Nucleus accumbens (tissue), 56 donors: ENCODE results near the gene HYAL1.
"Not testable (repeated sequence)": the region's sequence is repeated elsewhere in the genome, so short reads cannot be mapped to it uniquely, and the experiment has no call there.

Source experiments
- DNase-seq, 56 donors: peaks; one replicate each; lab custom pipeline; 2025; lab: John Stamatoyannopoulos, UW

HYAL1 gene

GRCh38 chr3:50275996-50276761 lies 27.2 kb downstream of the HYAL1 start:
- DNase-seq: no peak

DNA sequence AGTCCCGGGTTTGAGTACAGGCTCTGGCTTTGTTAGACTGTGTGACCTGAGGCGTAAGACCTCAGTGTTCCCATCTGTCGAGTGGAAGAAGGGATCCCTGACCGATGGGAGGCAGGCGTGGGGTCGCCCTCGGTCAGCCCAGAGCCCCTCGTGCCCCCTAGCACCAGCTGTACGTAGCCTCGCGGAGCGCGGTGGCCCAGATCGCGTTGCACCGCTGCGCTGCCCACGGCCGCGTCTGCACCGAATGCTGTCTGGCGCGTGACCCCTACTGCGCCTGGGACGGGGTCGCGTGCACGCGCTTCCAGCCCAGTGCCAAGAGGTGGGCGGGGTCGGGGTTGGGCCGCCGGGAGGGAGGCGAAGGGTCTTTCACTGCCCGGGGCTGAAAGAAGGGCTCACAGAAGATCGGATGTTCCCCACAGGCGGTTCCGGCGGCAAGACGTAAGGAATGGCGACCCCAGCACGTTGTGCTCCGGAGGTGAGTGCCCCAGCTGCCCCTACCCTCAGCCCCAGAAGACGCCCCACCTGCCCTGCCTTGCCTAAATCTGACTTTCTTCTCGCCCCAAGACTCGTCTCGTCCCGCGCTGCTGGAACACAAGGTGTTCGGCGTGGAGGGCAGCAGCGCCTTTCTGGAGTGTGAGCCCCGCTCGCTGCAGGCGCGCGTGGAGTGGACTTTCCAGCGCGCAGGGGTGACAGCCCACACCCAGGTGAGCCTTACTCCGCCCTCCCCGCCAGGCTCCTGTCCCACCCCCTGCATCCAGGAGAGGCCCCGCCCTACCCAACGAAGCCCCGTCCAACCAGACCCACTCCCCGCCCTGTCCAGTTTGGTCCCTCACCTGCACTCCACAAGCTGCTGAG lies 28.0 kb downstream of the HYAL1 start:
- no peak for DNase-seq

DNA sequence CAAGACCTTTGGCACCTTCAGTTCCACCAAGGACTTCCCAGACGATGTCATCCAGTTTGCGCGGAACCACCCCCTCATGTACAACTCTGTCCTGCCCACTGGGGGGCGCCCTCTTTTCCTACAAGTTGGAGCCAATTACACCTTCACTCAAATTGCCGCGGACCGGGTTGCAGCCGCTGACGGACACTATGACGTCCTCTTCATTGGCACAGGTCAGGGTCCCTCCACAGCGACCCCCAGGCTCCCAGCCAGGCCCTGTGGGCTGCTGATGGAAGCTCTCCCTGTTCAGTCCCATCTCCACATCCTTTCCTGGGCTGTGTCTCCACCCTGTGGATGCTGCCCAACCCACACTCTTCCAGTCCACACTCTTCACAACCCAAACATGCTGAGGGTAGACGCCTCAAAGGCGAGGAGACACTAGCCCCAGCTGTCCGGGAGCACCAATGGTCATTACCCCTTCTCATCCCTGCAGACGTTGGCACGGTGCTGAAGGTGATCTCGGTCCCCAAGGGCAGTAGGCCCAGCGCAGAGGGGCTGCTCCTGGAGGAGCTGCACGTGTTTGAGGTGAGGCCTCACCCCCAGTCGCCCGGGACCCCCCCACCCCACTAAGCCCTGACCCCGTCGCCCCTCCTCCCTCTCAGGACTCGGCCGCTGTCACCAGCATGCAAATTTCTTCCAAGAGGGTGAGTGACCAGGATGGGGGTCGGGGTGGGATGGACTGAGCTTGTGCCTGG lies 28.8 kb downstream of the HYAL1 start:
- peak in 26 of 56 donors; percentile 10 to 66 (median 33) for DNase-seq

DNA sequence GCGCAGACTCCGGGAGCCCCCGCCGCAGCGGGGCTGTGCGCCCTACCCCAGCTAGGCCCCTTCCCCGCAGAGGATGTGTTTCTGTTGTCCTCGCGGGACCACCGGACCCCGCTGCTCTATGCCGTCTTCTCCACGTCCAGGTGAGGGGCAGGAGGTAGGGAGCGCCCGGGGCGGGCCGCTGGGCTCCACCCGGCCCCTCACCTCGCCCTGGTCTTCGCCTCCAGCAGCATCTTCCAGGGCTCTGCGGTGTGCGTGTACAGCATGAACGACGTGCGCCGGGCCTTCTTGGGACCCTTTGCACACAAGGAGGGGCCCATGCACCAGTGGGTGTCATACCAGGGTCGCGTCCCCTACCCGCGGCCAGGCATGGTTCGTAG lies 29.7 kb downstream of the HYAL1 start:
- no peak for DNase-seq

DNA sequence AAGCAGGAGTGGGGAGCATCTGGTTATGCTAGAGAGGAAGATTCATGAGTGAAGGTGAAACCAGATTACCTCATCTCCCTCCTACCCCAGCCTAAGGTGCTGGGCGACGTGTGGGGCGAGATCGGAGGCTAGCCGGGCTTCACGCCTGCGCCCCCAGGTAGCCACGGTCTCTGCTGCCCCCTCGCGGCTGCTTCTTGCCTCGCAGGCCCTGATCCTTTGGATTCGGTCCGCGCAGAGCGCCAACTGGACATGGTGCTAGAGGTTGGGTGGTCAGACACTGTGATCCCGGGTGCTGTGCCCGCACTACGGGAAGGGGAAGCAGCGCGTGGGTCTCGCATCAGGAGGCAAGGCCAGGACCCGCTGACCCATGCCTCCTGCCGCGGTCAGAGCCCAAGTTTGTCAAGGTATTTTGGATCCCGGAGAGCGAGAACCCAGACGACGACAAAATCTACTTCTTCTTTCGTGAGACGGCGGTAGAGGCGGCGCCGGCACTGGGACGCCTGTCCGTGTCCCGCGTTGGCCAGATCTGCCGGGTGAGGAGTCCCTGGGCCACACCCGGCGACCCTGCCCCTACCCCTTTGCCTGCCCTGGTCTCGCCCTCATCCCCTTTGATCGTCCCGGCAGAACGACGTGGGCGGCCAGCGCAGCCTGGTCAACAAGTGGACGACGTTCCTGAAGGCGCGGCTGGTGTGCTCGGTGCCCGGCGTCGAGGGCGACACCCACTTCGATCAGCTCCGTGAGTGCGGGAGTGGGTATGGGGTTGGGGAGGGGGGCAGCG lies 30.3 kb downstream of the HYAL1 start:
- DNase-seq: peak in 52 of 56 donors; percentile 37 to 92 (median 80)

- not testable (repeated sequence) for DNase-seq
These were observed 30.9 kb downstream of the HYAL1 start for GRCh38 chr3:50272538-50272910.

DNA sequence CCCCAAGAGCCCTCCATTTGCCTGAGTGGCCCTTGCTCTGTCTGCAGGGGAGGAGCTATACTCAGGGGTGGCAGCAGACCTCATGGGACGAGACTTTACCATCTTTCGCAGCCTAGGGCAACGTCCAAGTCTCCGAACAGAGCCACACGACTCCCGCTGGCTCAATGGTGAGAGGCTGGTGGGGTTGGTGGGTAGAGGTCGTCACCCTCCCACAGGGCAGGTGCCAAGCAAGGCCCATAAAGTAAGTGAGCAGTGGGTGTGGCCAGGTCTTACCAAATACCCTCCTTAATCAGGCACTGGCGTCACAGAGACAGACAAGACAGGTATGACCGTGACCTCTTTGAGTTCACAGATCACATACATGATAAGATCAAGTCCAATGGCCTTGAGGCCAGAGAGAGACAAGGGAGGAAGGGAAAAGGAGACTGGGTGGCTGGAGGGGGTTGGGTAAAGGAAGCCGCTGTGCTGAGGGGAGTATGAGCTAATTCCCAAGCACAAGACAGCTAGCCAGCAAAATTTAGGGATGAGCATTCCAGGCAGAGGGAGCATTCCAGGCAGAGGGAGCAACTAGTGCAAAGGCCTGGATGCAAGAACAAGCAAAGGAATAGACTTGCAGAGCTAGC lies 31.9 kb downstream of the HYAL1 start:
- DNase-seq: no peak

DNA sequence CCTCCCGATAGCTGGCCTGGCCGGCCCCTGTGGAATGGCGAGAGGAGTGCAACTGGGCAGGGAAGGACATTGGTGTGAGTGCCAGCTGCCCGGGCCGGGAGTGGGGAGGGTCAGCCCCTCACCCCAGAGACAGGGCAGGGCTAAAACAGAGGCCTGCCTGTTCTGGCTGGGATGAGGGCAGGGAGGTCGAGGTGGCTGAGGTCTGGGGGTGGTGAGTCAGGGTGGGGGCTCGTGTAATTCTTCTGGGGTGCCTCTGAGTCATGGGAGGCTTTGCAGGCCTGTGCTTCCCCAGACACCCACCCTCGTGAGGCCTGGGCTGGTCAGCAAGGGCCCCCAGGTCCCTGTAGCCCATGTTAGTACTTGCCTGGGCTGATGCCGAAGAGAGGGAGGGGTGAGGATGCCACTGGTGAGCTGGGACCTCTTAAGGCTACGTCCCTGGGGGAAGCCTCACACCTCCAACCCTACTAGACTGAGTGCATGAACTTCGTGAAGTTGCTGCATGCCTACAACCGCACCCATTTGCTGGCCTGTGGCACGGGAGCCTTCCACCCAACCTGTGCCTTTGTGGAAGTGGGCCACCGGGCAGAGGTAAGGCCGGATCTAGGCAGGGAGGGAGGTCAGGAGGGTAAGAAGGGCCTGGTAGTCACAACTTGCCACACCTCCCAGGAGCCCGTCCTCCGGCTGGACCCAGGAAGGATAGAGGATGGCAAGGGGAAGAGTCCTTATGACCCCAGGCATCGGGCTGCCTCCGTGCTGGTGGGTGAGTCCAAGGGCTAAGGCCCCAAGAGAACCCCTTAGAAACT lies 32.8 kb downstream of the HYAL1 start:
- DNase-seq: peak in 10 of 56 donors; percentile 15 to 53 (median 26)

DNA sequence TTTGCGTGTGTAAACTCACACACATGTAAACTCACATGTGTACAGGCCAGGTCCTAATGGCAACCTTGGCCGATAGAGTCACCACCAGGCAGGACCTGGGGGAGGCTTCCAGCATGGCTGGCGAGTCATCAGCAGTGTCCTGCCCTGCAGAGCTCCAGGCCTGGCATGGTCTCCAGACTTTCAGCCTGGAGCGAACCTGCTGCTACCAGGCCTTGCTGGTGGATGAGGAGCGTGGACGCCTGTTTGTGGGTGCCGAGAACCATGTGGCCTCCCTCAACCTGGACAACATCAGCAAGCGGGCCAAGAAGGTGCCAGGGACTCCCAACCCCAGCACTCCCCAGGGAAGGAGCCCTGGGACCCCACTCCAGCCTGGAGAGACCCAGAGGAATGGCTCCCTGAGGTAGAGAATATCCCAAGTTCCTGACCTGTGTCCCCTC lies 33.4 kb downstream of the HYAL1 start:
- DNase-seq: peak in 1 of 56 donors; percentile 42

- DNase-seq: no peak
These were observed 33.9 kb downstream of the HYAL1 start for GRCh38 chr3:50269460-50269859.

DNA sequence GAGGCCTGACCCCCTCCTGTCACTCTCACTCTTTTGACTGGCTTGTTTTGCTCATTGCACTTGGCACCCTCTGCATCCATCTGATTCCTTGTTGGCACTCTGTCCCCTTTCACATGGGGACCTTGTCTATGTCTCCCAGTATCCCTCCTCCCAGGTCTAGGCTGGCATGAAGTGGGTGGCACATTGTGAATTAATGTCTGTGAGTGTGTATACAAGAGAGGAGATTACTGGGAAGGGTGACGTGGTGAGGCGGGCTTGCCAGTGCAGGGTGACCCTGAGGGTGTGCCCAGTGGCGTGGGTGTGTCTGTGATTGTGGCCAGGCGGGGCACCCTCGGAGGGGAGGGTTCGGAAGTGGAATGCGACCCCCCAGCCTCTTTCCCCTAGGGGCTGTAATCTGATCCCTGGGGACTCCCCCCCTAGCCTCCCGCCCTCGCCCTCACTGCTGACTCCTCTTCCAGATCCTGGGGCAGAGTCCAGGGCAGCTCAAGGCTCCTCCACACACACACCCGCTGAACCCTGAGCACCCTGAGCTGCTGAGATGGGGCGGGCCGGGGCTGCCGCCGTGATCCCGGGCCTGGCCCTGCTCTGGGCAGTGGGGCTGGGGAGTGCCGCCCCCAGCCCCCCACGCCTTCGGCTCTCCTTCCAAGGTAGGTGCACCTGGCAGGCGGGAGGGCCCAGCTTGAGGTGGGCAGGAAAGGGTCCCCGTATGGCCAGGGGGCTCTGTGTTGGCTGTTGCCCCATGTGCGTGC lies 34.5 kb downstream of the HYAL1 start, which contains the start of gene SEMA3B:
TSS of gene SEMA3B (plus strand) at position 445 of the 749 bp plus-strand sequence. CDS start at position 539, 94 bp downstream.
- peak in 34 of 56 donors; percentile 21 to 76 (median 53) for DNase-seq

GRCh38 chr3:50268276-50268675 lies 35.1 kb downstream of the HYAL1 start:
- peak in 1 of 56 donors; percentile 36 for DNase-seq

- DNase-seq: peak in 48 of 56 donors; percentile 27 to 84 (median 62)
These were observed 36.0 kb downstream of the HYAL1 start for GRCh38 chr3:50267280-50267913.

DNA sequence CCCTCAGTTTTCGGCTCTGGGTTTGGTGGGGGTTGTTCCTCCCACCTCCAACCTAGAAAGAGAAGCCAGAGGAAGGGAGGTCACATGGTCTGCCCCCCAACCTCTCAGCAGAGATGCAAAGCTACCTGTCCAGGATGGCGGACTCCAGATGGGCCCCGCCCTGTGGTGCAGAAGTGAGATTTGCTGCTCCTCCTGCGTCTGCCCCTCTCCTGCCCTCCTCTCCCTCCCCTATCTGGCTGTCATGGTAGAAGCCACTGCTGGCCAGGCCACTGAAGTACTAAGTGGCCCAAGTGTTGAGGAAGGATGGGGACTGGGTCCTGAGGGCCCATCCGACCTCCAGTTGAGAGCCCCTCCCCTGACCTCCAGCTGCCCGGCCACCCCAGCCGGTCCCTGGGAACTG lies 36.5 kb downstream of the HYAL1 start:
- DNase-seq: peak in 1 of 56 donors; percentile 59

- no peak for DNase-seq
These were observed 37.4 kb downstream of the HYAL1 start for GRCh38 chr3:50266017-50266416.

DNA sequence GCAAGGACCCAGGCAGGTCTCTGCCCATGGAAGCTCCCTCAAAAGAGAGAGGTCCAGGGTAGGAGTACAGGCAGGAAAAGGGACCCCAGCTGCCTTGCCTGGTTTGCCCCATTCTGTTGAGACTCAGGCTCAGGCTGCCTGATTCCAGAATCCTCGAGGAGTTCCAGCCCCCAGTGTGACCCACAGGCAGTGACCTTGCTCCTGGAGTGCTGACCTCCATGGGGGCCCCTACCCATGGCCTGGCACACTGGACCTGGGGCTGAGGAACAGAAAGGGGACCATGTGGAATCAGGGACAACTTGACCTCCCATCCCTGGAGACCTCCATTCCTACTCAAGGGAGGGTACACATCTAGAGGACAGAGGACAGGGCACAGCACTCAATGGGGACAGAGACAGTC lies 37.8 kb downstream of the HYAL1 start:
- no peak for DNase-seq

- peak in 3 of 56 donors; percentile 32 to 66 (median 49) for DNase-seq
These were observed 38.3 kb downstream of the HYAL1 start for GRCh38 chr3:50264964-50265485.
